Tibial nerve (tissue), 4 donors: Measurements from ENCODE around the gene PDGFA. TPM values are rescaled to one million over a fixed set of nuclear protein-coding genes. Genes with fewer than 3 reads are reported as not detected.

Source experiments
- DNase-seq, 2 donors: peaks; one replicate each; pipeline ENCODE4 v3.0.0-alpha.2; 2019; ENCODE audit warnings: low spot score in 2 of 2
- H3K27ac ChIP-seq, 4 donors: fragments of 200-600 bp; sonication (generic) in 3 of 4; one replicate each; pipeline ENCODE4 v1.5.1; 2017 to 2019; ENCODE audit warnings: mild to moderate bottlenecking in 1 of 4
- H3K27me3 ChIP-seq, 2 donors: fragments of 200-600 bp; sonication (generic) in 1 of 2; one replicate each; pipeline versions ENCODE4 v1.5.1 to v1.6.0; 2017 to 2019
- H3K36me3 ChIP-seq, 3 donors: fragments of 200-600 bp; sonication (generic); one replicate each; pipeline ENCODE4 v1.5.1; 2018 to 2019
- H3K4me1 ChIP-seq, 4 donors: fragments of 200-600 bp; sonication (generic) in 3 of 4; one replicate each; pipeline ENCODE4 v1.5.1; 2017 to 2019
- H3K4me3 ChIP-seq, 4 donors: fragments of 200-600 bp; sonication (generic) in 3 of 4; one replicate each; pipeline ENCODE4 v1.5.1; 2017 to 2019; ENCODE audit warnings: mild to moderate bottlenecking in 1 of 4, moderate library complexity in 1 of 4
- H3K9me3 ChIP-seq, 4 donors: fragments of 200-600 bp; sonication (generic) in 3 of 4; one replicate each; pipeline ENCODE4 v1.5.1; 2017 to 2019
- EP300 ChIP-seq, 2 donors: sonication (generic); formaldehyde crosslinking; IDR thresholded peaks; one replicate each; pipeline ENCODE4 v1.6.1; 2017; ENCODE audit warnings: antibody characterized with exemption in 2 of 2, mild to moderate bottlenecking in 1 of 2
- POLR2A ChIP-seq, 2 donors: fragments of 450-650 bp; IDR thresholded peaks; one replicate each; pipeline ENCODE4 v1.6.1; 2017; ENCODE audit warnings: antibody characterized with exemption in 2 of 2, mild to moderate bottlenecking in 2 of 2, moderate library complexity in 2 of 2
- WGBS, 2 donors: methylation state at CpG; one replicate each; pipeline ENCODE4 v1.1.5; 2018; 5-methylcytosine and 5-hydroxymethylcytosine counted together
- total RNA-seq, 4 donors: library from RNA; depleted of rRNA; stranded (reverse); fragments of >200 nt; gene quantifications; one replicate each; pipeline ENCODE4 v1.1.0, GENCODE V29; 2016
- TF ChIP-seq, protein P1 (sequence below), 5 experiments: fragments of 200-600 bp in 3 of 5; fragments of 450-650 bp in 2 of 5; sonication (generic) in 3 of 5; IDR thresholded peaks; one replicate each; pipeline ENCODE4 v1.5.1; 2016 to 2019; ENCODE audit warnings: antibody characterized with exemption in 5 of 5, mild to moderate bottlenecking in 3 of 5, moderate library complexity in 2 of 5

Gene PDGFA
- total RNA-seq, 4 donors from 2014 or later, result 33.4 to 84.1 (median 40.6) TPM

- H3K27ac ChIP-seq, result no peak overlapping the region
- H3K4me3 ChIP-seq, result no peak overlapping the region
- no peak for DNase-seq
- peaks cover 0 to 14% of the 10 kb centered on the region in 2 donors for H3K27me3 ChIP-seq
- peaks cover 0 to 12% (median 0%) of the 10 kb centered on the region in 4 donors for H3K9me3 ChIP-seq
- TF ChIP-seq POLR2A (IDR thresholded peaks at IDR 0.05) (no peak), EP300 (IDR thresholded peaks at IDR 0.05) (no peak)
- TF ChIP-seq, protein P1, sequence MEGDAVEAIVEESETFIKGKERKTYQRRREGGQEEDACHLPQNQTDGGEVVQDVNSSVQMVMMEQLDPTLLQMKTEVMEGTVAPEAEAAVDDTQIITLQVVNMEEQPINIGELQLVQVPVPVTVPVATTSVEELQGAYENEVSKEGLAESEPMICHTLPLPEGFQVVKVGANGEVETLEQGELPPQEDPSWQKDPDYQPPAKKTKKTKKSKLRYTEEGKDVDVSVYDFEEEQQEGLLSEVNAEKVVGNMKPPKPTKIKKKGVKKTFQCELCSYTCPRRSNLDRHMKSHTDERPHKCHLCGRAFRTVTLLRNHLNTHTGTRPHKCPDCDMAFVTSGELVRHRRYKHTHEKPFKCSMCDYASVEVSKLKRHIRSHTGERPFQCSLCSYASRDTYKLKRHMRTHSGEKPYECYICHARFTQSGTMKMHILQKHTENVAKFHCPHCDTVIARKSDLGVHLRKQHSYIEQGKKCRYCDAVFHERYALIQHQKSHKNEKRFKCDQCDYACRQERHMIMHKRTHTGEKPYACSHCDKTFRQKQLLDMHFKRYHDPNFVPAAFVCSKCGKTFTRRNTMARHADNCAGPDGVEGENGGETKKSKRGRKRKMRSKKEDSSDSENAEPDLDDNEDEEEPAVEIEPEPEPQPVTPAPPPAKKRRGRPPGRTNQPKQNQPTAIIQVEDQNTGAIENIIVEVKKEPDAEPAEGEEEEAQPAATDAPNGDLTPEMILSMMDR (IDR thresholded peaks at IDR 0.05), result no peak
- peaks cover 0 to 5% (median 0%) of the 10 kb centered on the region in 3 donors for H3K36me3 ChIP-seq
- 89 to 93% methylated on average over 5 to 15 of the region's 15 CpGs for WGBS, 2 donors
- H3K4me1 ChIP-seq, result peaks cover 0 to 13% (median 4%) of the 10 kb centered on the region in 4 donors
Observed at GRCh38 chr7:475951-476441, 43.6 kb downstream of the PDGFA start.

GRCh38 chr7:475425-475728 lies 44.3 kb downstream of the PDGFA start:
- no peak overlapping the region for H3K27ac ChIP-seq
- no peak for TF ChIP-seq EP300 (IDR thresholded peaks at IDR 0.05)
- WGBS, 2 donors, result 100% methylated on average over 4 to 5 of the region's 7 CpGs
- H3K4me3 ChIP-seq, result no peak overlapping the region
- peaks cover 0 to 8% of the 10 kb centered on the region in 2 donors for H3K27me3 ChIP-seq
- peaks cover 0 to 12% (median 0%) of the 10 kb centered on the region in 4 donors for H3K9me3 ChIP-seq
- no peak for DNase-seq
- peaks cover 0 to 13% (median 4%) of the 10 kb centered on the region in 4 donors for H3K4me1 ChIP-seq
- peaks cover 0 to 5% (median 0%) of the 10 kb centered on the region in 3 donors for H3K36me3 ChIP-seq

GRCh38 chr7:474605-475424 lies 44.8 kb downstream of the PDGFA start:
- TF ChIP-seq EP300 (IDR thresholded peaks at IDR 0.05) (no peak), POLR2A (IDR thresholded peaks at IDR 0.05) (no peak)
- TF ChIP-seq, protein P1 (IDR thresholded peaks at IDR 0.05), result no peak
- Histone ChIP-seq H3K4me3 (no peak overlapping the region), H3K27ac (no peak overlapping the region), H3K9me3 (peaks cover 0 to 12% (median 0%) of the 10 kb centered on the region in 4 donors), H3K36me3 (peaks cover 0 to 5% (median 0%) of the 10 kb centered on the region in 3 donors), H3K4me1 (peaks cover 0 to 13% (median 4%) of the 10 kb centered on the region in 4 donors), H3K27me3 (peaks cover 0 to 2% of the 10 kb centered on the region in 2 donors)
- 83% methylated on average over 22 to 23 of the region's 23 CpGs for WGBS, 2 donors
- DNase-seq, result no peak

- H3K9me3 ChIP-seq, result peaks cover 0 to 12% (median 0%) of the 10 kb centered on the region in 4 donors
- H3K27ac ChIP-seq, result no peak overlapping the region
- no peaks in the 10 kb centered on the region for H3K27me3 ChIP-seq
- TF ChIP-seq EP300 (IDR thresholded peaks at IDR 0.05), result no peak
- peaks cover 0 to 5% (median 0%) of the 10 kb centered on the region in 3 donors for H3K36me3 ChIP-seq
- 88 to 89% methylated on average over 14 of the region's 14 CpGs for WGBS, 2 donors
- H3K4me1 ChIP-seq, result peaks cover 0 to 13% (median 4%) of the 10 kb centered on the region in 4 donors
- no peak overlapping the region for H3K4me3 ChIP-seq
- DNase-seq, result no peak
Observed at GRCh38 chr7:473870-474604, 45.6 kb downstream of the PDGFA start.

GRCh38 chr7:473211-473734 lies 46.4 kb downstream of the PDGFA start:
- no peak overlapping the region for H3K27ac ChIP-seq
- no peaks in the 10 kb centered on the region for H3K27me3 ChIP-seq
- 85 to 88% methylated on average over 16 to 18 of the region's 18 CpGs for WGBS, 2 donors
- peaks cover 0 to 13% (median 4%) of the 10 kb centered on the region in 4 donors for H3K4me1 ChIP-seq
- TF ChIP-seq POLR2A (IDR thresholded peaks at IDR 0.05) (no peak), EP300 (IDR thresholded peaks at IDR 0.05) (no peak)
- TF ChIP-seq, protein P1 (IDR thresholded peaks at IDR 0.05), result no peak
- H3K9me3 ChIP-seq, result peaks cover 0 to 12% (median 0%) of the 10 kb centered on the region in 4 donors
- DNase-seq, result no peak
- peaks cover 0 to 5% (median 0%) of the 10 kb centered on the region in 3 donors for H3K36me3 ChIP-seq
- no peak overlapping the region for H3K4me3 ChIP-seq
